ENCODE data around the gene PRKD1. TPM values are rescaled to one million over a fixed set of nuclear protein-coding genes. Genes with fewer than 3 reads are reported as not detected.

The PRKD1 gene
- total RNA-seq, 2 experiments from 2014 or later: not detected

DNA sequence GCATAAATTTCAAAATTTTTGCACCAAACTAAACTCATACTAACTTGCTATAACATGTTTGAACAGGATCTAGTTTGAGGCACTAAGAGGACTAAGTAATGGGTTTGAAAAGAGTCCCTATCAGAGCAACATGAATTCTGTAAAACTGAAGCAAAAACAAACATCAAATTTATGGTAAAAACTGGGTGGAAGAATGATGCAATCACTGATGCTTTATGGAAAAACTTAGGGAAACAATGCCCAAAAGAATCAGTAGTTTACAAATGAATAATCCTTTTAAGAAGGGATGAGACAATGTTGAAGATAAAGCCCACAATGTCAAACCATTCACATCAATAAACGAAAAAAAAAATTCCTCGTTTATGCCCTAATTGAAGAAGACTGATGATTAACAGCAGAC is 88.9 kb downstream of the PRKD1 start:
- H3K4me1 Mint-ChIP-seq (ENCODE audit: low read depth): no peaks in the 10 kb centered on the region
- ChIA-PET CTCF (no interaction called here), POLR2A (no interaction called here)
- Histone ChIP-seq H3K36me3 (ENCODE audit: insufficient read depth, low read length) (no peaks in the 10 kb centered on the region), H3K9me3 (ENCODE audit: control insufficient read depth in 1 of 2, insufficient read depth in 1 of 2, low read length in 2 of 2) (peaks cover 11 to 16% of the 10 kb centered on the region in 2 experiments), H3K4me1 (ENCODE audit: insufficient read depth, low read length) (no peaks in the 10 kb centered on the region), H3K4me3 (ENCODE audit: low read length) (no peak overlapping the region), H3K27ac (ENCODE audit: low read depth in 1 of 2, low read length in 2 of 2) (no peak overlapping the region), H3K27me3 (ENCODE audit: control insufficient read depth in 1 of 2, insufficient read depth in 2 of 2, low read length in 2 of 2) (no peaks in the 10 kb centered on the region)
- H3K27me3 Mint-ChIP-seq: no peaks in the 10 kb centered on the region
- H3K9me3 Mint-ChIP-seq: peaks cover 23% of the 10 kb centered on the region
- no peak overlapping the region for H3K4me3 Mint-ChIP-seq
- no peak overlapping the region for H3K27ac Mint-ChIP-seq
- DNase-seq (no peak), ATAC-seq (ENCODE audit: poor library complexity) (no peak)
- intact Hi-C loops (cut with DNase I, micrococcal nuclease): no loop called here
- TF ChIP-seq, protein P1, sequence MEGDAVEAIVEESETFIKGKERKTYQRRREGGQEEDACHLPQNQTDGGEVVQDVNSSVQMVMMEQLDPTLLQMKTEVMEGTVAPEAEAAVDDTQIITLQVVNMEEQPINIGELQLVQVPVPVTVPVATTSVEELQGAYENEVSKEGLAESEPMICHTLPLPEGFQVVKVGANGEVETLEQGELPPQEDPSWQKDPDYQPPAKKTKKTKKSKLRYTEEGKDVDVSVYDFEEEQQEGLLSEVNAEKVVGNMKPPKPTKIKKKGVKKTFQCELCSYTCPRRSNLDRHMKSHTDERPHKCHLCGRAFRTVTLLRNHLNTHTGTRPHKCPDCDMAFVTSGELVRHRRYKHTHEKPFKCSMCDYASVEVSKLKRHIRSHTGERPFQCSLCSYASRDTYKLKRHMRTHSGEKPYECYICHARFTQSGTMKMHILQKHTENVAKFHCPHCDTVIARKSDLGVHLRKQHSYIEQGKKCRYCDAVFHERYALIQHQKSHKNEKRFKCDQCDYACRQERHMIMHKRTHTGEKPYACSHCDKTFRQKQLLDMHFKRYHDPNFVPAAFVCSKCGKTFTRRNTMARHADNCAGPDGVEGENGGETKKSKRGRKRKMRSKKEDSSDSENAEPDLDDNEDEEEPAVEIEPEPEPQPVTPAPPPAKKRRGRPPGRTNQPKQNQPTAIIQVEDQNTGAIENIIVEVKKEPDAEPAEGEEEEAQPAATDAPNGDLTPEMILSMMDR (IDR thresholded peaks at IDR 0.05): no peak
- no peaks in the 10 kb centered on the region for H3K36me3 Mint-ChIP-seq (ENCODE audit: low read depth)

GRCh38 chr14:29836395-29836794 is 91.3 kb downstream of the PRKD1 start:
- CTCF ChIA-PET: no interaction called here
- POLR2A ChIA-PET: no interaction called here
- no peaks in the 10 kb centered on the region for H3K36me3 ChIP-seq (ENCODE audit: insufficient read depth, low read length)
- no peak overlapping the region for H3K4me3 ChIP-seq (ENCODE audit: low read length)
- ATAC-seq (ENCODE audit: poor library complexity): no peak
- Mint-ChIP-seq H3K9me3 (peaks cover 24% of the 10 kb centered on the region), H3K36me3 (ENCODE audit: low read depth) (no peaks in the 10 kb centered on the region), H3K27ac (no peak overlapping the region), H3K4me1 (ENCODE audit: low read depth) (no peaks in the 10 kb centered on the region), H3K4me3 (no peak overlapping the region), H3K27me3 (no peaks in the 10 kb centered on the region)
- intact Hi-C loops (cut with DNase I, micrococcal nuclease): no loop called here
- TF ChIP-seq, protein P1 (IDR thresholded peaks at IDR 0.05): no peak
- no peak for DNase-seq
- peaks cover 11 to 16% of the 10 kb centered on the region in 2 experiments for H3K9me3 ChIP-seq (ENCODE audit: control insufficient read depth in 1 of 2, insufficient read depth in 1 of 2, low read length in 2 of 2)
- H3K27ac ChIP-seq (ENCODE audit: low read depth in 1 of 2, low read length in 2 of 2): no peak overlapping the region
- H3K27me3 ChIP-seq (ENCODE audit: control insufficient read depth in 1 of 2, insufficient read depth in 2 of 2, low read length in 2 of 2): no peaks in the 10 kb centered on the region
- H3K4me1 ChIP-seq (ENCODE audit: insufficient read depth, low read length): no peaks in the 10 kb centered on the region

DNA sequence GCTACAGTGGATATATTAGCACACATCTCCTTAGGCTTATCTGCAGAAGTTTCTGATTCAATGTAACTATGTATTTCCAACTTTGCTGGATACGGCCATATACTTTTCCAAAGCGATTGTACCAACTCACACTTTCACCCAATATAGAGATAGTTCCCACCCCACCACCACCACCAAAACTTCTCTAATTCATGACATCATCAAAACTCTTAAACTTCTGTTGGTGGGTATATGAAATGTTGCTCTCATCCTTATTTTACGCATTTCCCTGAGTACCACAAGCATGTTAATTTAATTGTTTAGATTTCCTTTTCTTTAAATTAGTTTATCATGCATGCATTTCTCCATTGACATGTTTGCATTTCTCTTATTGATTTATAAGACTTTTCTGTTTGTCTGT is 95.6 kb downstream of the PRKD1 start:
- Histone ChIP-seq H3K4me1 (ENCODE audit: insufficient read depth, low read length) (no peaks in the 10 kb centered on the region), H3K27ac (ENCODE audit: low read depth in 1 of 2, low read length in 2 of 2) (no peak overlapping the region), H3K27me3 (ENCODE audit: control insufficient read depth in 1 of 2, insufficient read depth in 2 of 2, low read length in 2 of 2) (no peaks in the 10 kb centered on the region), H3K9me3 (ENCODE audit: control insufficient read depth in 1 of 2, insufficient read depth in 1 of 2, low read length in 2 of 2) (peaks cover 0 to 3% of the 10 kb centered on the region in 2 experiments), H3K4me3 (ENCODE audit: low read length) (no peak overlapping the region), H3K36me3 (ENCODE audit: insufficient read depth, low read length) (no peaks in the 10 kb centered on the region)
- CTCF ChIA-PET: no interaction called here
- H3K27ac Mint-ChIP-seq: no peak overlapping the region
- intact Hi-C loops (cut with DNase I, micrococcal nuclease): no loop called here
- ATAC-seq (ENCODE audit: poor library complexity) (no peak), DNase-seq (no peak)
- H3K4me3 Mint-ChIP-seq: no peak overlapping the region
- no peaks in the 10 kb centered on the region for H3K4me1 Mint-ChIP-seq (ENCODE audit: low read depth)
- no peaks in the 10 kb centered on the region for H3K36me3 Mint-ChIP-seq (ENCODE audit: low read depth)
- POLR2A ChIA-PET: no interaction called here
- TF ChIP-seq, protein P1 (IDR thresholded peaks at IDR 0.05): no peak
- no peaks in the 10 kb centered on the region for H3K27me3 Mint-ChIP-seq
- H3K9me3 Mint-ChIP-seq: peaks cover 7% of the 10 kb centered on the region
